Loucy (cell line): ENCODE measurements around the gene SQOR.

Experiments
- EZH2phosphoT487 ChIP-seq: fragments of 200-600 bp; IDR thresholded peaks from 2 replicates; pipeline ENCODE4 v1.6.1; 2018; ENCODE audit warnings: antibody characterized with exemption, mild to moderate bottlenecking, moderate library complexity, borderline replicate concordance
- TF ChIP-seq, protein P1 (sequence below): fragments of 200-600 bp; sonication (generic); conservative IDR thresholded peaks from 2 replicates; pipeline ENCODE4 v1.5.1; 2014; ENCODE audit warnings: mild to moderate bottlenecking, antibody characterized with exemption, low read length

DNA sequence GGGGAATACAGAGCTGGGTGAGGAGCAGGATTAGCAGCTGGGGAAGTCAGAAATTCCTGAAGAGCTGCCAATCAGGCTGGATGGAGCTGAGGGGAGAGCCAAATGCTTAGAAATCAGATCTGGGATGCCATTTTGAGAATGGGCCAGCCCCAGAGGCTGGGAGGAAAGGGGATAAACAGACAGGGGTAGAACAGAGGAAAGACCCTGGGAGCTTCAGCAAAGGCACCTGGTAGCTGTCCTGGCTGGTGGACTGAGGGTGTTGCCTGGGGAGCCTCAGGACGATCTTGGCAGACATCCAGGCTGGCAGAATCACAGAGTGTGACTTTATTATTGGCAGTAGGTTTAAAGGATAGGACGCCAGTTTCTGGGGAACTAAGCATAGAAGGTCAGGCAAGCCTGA, 97.8 kb downstream of the SQOR start:
- TF ChIP-seq, protein P1, sequence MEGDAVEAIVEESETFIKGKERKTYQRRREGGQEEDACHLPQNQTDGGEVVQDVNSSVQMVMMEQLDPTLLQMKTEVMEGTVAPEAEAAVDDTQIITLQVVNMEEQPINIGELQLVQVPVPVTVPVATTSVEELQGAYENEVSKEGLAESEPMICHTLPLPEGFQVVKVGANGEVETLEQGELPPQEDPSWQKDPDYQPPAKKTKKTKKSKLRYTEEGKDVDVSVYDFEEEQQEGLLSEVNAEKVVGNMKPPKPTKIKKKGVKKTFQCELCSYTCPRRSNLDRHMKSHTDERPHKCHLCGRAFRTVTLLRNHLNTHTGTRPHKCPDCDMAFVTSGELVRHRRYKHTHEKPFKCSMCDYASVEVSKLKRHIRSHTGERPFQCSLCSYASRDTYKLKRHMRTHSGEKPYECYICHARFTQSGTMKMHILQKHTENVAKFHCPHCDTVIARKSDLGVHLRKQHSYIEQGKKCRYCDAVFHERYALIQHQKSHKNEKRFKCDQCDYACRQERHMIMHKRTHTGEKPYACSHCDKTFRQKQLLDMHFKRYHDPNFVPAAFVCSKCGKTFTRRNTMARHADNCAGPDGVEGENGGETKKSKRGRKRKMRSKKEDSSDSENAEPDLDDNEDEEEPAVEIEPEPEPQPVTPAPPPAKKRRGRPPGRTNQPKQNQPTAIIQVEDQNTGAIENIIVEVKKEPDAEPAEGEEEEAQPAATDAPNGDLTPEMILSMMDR = no peak
- no peak for TF ChIP-seq EZH2phosphoT487
